C4-2B (cell line): ENCODE measurements around the gene ERC1.

Source experiments
- ZFX ChIP-seq: fragments of 450-650 bp; IDR thresholded peaks from 2 replicates; pipeline ENCODE4 v1.6.1; 2017
- TF ChIP-seq, protein P1 (sequence below): fragments of 450-650 bp; conservative IDR thresholded peaks from 2 replicates; pipeline ENCODE4 v1.5.1; 2017; ENCODE audit warnings: mild to moderate bottlenecking

DNA sequence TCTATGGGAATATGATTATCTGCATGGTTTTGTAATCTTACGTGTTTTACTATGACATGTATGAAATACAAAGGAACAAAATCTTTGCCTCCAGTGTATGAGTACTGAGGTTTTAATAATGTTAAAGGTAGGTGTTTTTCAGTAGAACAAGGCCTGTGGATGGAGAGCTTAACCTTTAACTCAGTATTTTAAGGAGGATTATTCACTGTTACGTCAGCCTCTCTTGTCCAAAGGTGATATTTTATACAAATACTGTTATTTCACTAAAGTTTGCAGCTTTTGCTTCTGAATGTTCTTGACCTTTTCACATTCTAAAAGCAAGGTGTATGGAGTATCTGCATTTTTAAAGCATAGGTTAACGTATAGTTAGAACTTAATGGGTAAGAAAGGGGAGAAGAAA is 195.3 kb downstream of the ERC1 start:
- TF ChIP-seq, protein P1, sequence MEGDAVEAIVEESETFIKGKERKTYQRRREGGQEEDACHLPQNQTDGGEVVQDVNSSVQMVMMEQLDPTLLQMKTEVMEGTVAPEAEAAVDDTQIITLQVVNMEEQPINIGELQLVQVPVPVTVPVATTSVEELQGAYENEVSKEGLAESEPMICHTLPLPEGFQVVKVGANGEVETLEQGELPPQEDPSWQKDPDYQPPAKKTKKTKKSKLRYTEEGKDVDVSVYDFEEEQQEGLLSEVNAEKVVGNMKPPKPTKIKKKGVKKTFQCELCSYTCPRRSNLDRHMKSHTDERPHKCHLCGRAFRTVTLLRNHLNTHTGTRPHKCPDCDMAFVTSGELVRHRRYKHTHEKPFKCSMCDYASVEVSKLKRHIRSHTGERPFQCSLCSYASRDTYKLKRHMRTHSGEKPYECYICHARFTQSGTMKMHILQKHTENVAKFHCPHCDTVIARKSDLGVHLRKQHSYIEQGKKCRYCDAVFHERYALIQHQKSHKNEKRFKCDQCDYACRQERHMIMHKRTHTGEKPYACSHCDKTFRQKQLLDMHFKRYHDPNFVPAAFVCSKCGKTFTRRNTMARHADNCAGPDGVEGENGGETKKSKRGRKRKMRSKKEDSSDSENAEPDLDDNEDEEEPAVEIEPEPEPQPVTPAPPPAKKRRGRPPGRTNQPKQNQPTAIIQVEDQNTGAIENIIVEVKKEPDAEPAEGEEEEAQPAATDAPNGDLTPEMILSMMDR: no peak
- no peak for TF ChIP-seq ZFX
